Astrocyte of the cerebellum (primary cell): ENCODE measurements around the gene CDH8.

Source experiments
- DNase-seq: peaks from one replicate; pipeline ENCODE4 v3.0.0-alpha.2; 2011; ENCODE audit warnings: low read depth
- H3K4me3 ChIP-seq: 2 replicates; pipeline ENCODE4 v1.5.1; 2011; ENCODE audit warnings: mild to moderate bottlenecking, low read depth, low read length, moderate library complexity
- CTCF ChIP-seq: IDR thresholded peaks from 2 replicates; pipeline ENCODE4 v1.5.1; 2012; ENCODE audit warnings: low read length, low read depth, moderate library complexity, mild to moderate bottlenecking; ENCODE audit errors: missing control alignments
- in situ Hi-C: cut with HindIII; loops from 2 replicates; pipeline ENCODE4 v1.10.0; 2017; ENCODE audit warnings: low sequenced_read_pairs

The CDH8 gene

GRCh38 chr16:62036101-62036801 is at the start of gene CDH8:
TSS of gene CDH8 (minus strand) at chr16:62036438. CDS start at chr16:62021403, 15,035 bp downstream.
- TF ChIP-seq CTCF = no peak
- DNase-seq = no peak
- in situ Hi-C loops = no loop called here
- H3K4me3 ChIP-seq = peak within 1 kb of the TSS; percentile 46

GRCh38 chr16:62079236-62079635 is 43.0 kb upstream of the CDH8 start:
- TF ChIP-seq CTCF = no peak
- DNase-seq = no peak
- in situ Hi-C loops = no loop called here
- no peak overlapping the region for H3K4me3 ChIP-seq

- DNase-seq = no peak
- peak; percentile 33 for TF ChIP-seq CTCF
- no peak overlapping the region for H3K4me3 ChIP-seq
- in situ Hi-C loops = no loop called here
These were observed 41.8 kb upstream of the CDH8 start for GRCh38 chr16:62077998-62078397.

- no peak for TF ChIP-seq CTCF
- H3K4me3 ChIP-seq = no peak overlapping the region
- in situ Hi-C loops = no loop called here
- no peak for DNase-seq
These were observed 40.6 kb upstream of the CDH8 start for GRCh38 chr16:62076886-62077285.

GRCh38 chr16:62068747-62069146 is 32.5 kb upstream of the CDH8 start:
- no peak overlapping the region for H3K4me3 ChIP-seq
- TF ChIP-seq CTCF = peak; percentile 4
- in situ Hi-C loops = loop anchor here (5.0 kb wide), 1 partner anchor 671 kb away; no protein-coding TSS in a partner anchor
- no peak for DNase-seq

- in situ Hi-C loops = loop anchor here (5.0 kb wide), 1 partner anchor 671 kb away; no protein-coding TSS in a partner anchor
- no peak overlapping the region for H3K4me3 ChIP-seq
- DNase-seq = no peak
- TF ChIP-seq CTCF = no peak
These were observed 31.7 kb upstream of the CDH8 start for GRCh38 chr16:62067981-62068380.
